Endothelial cell (in vitro differentiated cells): ENCODE results near the gene CYP4F2. TPM values are rescaled to one million over a fixed set of nuclear protein-coding genes. Genes with fewer than 3 reads are reported as not detected.
"Not testable (repeated sequence)": the region's sequence is repeated elsewhere in the genome, so short reads cannot be mapped to it uniquely, and the experiment has no call there.

Source experiments
- DNase-seq: peaks from one replicate; pipeline ENCODE4 v3.0.0; 2021; ENCODE audit warnings: low spot score
- H3K27ac Mint-ChIP-seq: one replicate; pipeline ENCODE4 v1.8.0; 2021; ENCODE audit warnings: mixed read lengths, inconsistent platforms; ENCODE audit not compliant: unreplicated experiment
- H3K27me3 Mint-ChIP-seq: one replicate; pipeline ENCODE4 v1.8.0; 2021; ENCODE audit warnings: mild to moderate bottlenecking, moderate library complexity, mixed read lengths, inconsistent platforms; ENCODE audit not compliant: unreplicated experiment
- H3K36me3 Mint-ChIP-seq: one replicate; pipeline ENCODE4 v1.8.0; 2021; ENCODE audit warnings: mild to moderate bottlenecking, low read depth, mixed read lengths, inconsistent platforms; ENCODE audit not compliant: unreplicated experiment
- H3K4me1 Mint-ChIP-seq: one replicate; pipeline ENCODE4 v1.8.0; 2021; ENCODE audit warnings: mild to moderate bottlenecking, mixed read lengths, inconsistent platforms; ENCODE audit not compliant: unreplicated experiment
- H3K4me3 Mint-ChIP-seq: one replicate; pipeline ENCODE4 v1.8.0; 2021; ENCODE audit warnings: mild to moderate bottlenecking, mixed read lengths, inconsistent platforms; ENCODE audit not compliant: unreplicated experiment
- H3K9me3 Mint-ChIP-seq: one replicate; pipeline ENCODE4 v1.8.0; 2021; ENCODE audit warnings: mixed read lengths, inconsistent platforms; ENCODE audit not compliant: unreplicated experiment
- CTCF ChIP-seq: fragments of 200-600 bp; sonication (generic); IDR thresholded peaks from one replicate; pipeline ENCODE4 v1.5.0; 2021; ENCODE audit warnings: antibody characterized with exemption; ENCODE audit not compliant: unreplicated experiment
- total RNA-seq: library from RNA; stranded (reverse); fragmentation: NEBNext Ultra II Directional; extraction: Animal tissue kit (Norgen Biotek cat#: 25700); gene quantifications from one replicate; pipeline ENCODE4 v1.2.1, GENCODE V29; 2021; ENCODE audit not compliant: unreplicated experiment

CYP4F2 gene
- total RNA-seq, 1 donor from 2014 or later, result not detected

GRCh38 chr19:15936173-15936572 is 38.3 kb upstream of the CYP4F2 start:
- peaks cover 14% of the 10 kb centered on the region for H3K27me3 Mint-ChIP-seq
- TF ChIP-seq CTCF, result no peak
- H3K27ac Mint-ChIP-seq, result no peak overlapping the region
- H3K4me1 Mint-ChIP-seq, result no peaks in the 10 kb centered on the region
- peaks cover 31% of the 10 kb centered on the region for H3K9me3 Mint-ChIP-seq
- H3K4me3 Mint-ChIP-seq, result no peak overlapping the region
- peaks cover 13% of the 10 kb centered on the region for H3K36me3 Mint-ChIP-seq
- no peak for DNase-seq

- peaks cover 17% of the 10 kb centered on the region for H3K27me3 Mint-ChIP-seq
- no peak overlapping the region for H3K27ac Mint-ChIP-seq
- peaks cover 17% of the 10 kb centered on the region for H3K36me3 Mint-ChIP-seq
- no peaks in the 10 kb centered on the region for H3K4me1 Mint-ChIP-seq
- DNase-seq, result no peak
- peaks cover 29% of the 10 kb centered on the region for H3K9me3 Mint-ChIP-seq
- H3K4me3 Mint-ChIP-seq, result no peak overlapping the region
- TF ChIP-seq CTCF, result no peak
These were observed 37.4 kb upstream of the CYP4F2 start for GRCh38 chr19:15935167-15935702.

- Mint-ChIP-seq H3K4me1 (no peaks in the 10 kb centered on the region), H3K36me3 (peaks cover 12% of the 10 kb centered on the region), H3K4me3 (no peak within 1 kb of the TSS), H3K27ac (no peak within 1 kb of the TSS), H3K9me3 (peaks cover 32% of the 10 kb centered on the region), H3K27me3 (peaks cover 18% of the 10 kb centered on the region)
- DNase-seq, result no peak
- TF ChIP-seq CTCF, result no peak
These were observed 36.6 kb upstream of the CYP4F2 start, which contains the start of gene CYP4F11 for GRCh38 chr19:15934332-15935078. CYP4F11 (minus strand) TSS chr19:15934529; CDS start chr19:15934408, 121 bp downstream.

GRCh38 chr19:15933761-15934331 is 36.0 kb upstream of the CYP4F2 start:
- not testable (repeated sequence) for H3K27ac Mint-ChIP-seq, H3K4me3 Mint-ChIP-seq, DNase-seq, H3K4me1 Mint-ChIP-seq
- Mint-ChIP-seq H3K27me3 (peaks cover 18% of the 10 kb centered on the region), H3K9me3 (peaks cover 39% of the 10 kb centered on the region), H3K36me3 (peaks cover 16% of the 10 kb centered on the region)

GRCh38 chr19:15928321-15928720 is 30.4 kb upstream of the CYP4F2 start:
- TF ChIP-seq CTCF, result no peak
- no peak overlapping the region for H3K4me3 Mint-ChIP-seq
- H3K36me3 Mint-ChIP-seq, result peaks cover 17% of the 10 kb centered on the region
- H3K4me1 Mint-ChIP-seq, result no peaks in the 10 kb centered on the region
- H3K27ac Mint-ChIP-seq, result no peak overlapping the region
- peaks cover 67% of the 10 kb centered on the region for H3K9me3 Mint-ChIP-seq
- peaks cover 10% of the 10 kb centered on the region for H3K27me3 Mint-ChIP-seq
- no peak for DNase-seq
